SK-N-SH treated with all-trans-retinoic acid at 6 μM for 48 hours (cell line): ENCODE results near the gene STARD13.

Experiments used
- ATAC-seq: fragments of 200-7000 bp; cut with Tn5 transposase; 3 replicates; pipeline ENCODE4 v1.9.1; 2020; ENCODE audit warnings: mild to moderate bottlenecking, moderate library complexity
- ARNTL ChIP-seq: fragments of 450-650 bp; formaldehyde crosslinking; IDR thresholded peaks from 2 replicates; pipeline ENCODE4 v1.5.0; 2020; ENCODE audit warnings: low read depth, mild to moderate bottlenecking, moderate library complexity, borderline replicate concordance
- BACH2 ChIP-seq: fragments of 250-450 bp; sonication (Bioruptor Pico); IDR thresholded peaks from 2 replicates; pipeline ENCODE4 v1.9.0; 2021; ENCODE audit warnings: mild to moderate bottlenecking, borderline replicate concordance
- CSDC2 ChIP-seq: fragments of 250-450 bp; sonication (Bioruptor Pico); IDR thresholded peaks from 2 replicates; pipeline ENCODE4 v1.5.0; 2020; ENCODE audit warnings: mild to moderate bottlenecking, moderate library complexity
- ESRRG ChIP-seq: fragments of 250-450 bp; sonication (Bioruptor Pico); IDR thresholded peaks from 2 replicates; pipeline ENCODE4 v1.6.1; 2021; ENCODE audit warnings: mild to moderate bottlenecking
- GLIS3 ChIP-seq: fragments of 250-450 bp; sonication (Bioruptor Pico); IDR thresholded peaks from 2 replicates; pipeline ENCODE4 v1.5.0; 2020; ENCODE audit warnings: mild to moderate bottlenecking, moderate library complexity
- ISL1 ChIP-seq: fragments of 250-450 bp; sonication (Bioruptor Pico); IDR thresholded peaks from 2 replicates; pipeline ENCODE4 v2.1.2; 2022; ENCODE audit warnings: mild to moderate bottlenecking, moderate library complexity
- OSR1 ChIP-seq: fragments of 250-450 bp; sonication (Bioruptor Pico); IDR thresholded peaks from 2 replicates; pipeline ENCODE4 v1.8.0; 2022; ENCODE audit warnings: moderate library complexity, mild to moderate bottlenecking, inconsistent platforms
- PPARA ChIP-seq: fragments of 250-450 bp; sonication (Bioruptor Pico); IDR thresholded peaks from 2 replicates; pipeline ENCODE4 v1.5.0; 2020; ENCODE audit warnings: mild to moderate bottlenecking, borderline replicate concordance
- RARB ChIP-seq: fragments of 250-450 bp; sonication (Bioruptor Pico); IDR thresholded peaks from 2 replicates; pipeline ENCODE4 v1.8.0; 2021; ENCODE audit warnings: mild to moderate bottlenecking, moderate library complexity
- SNAI2 ChIP-seq: fragments of 250-450 bp; sonication (Bioruptor Pico); IDR thresholded peaks from 2 replicates; pipeline ENCODE4 v1.5.0; 2020; ENCODE audit warnings: mild to moderate bottlenecking, moderate library complexity
- TCF4 ChIP-seq: fragments of 250-450 bp; sonication (Bioruptor Pico); IDR thresholded peaks from 2 replicates; pipeline ENCODE4 v1.8.0; 2021; ENCODE audit warnings: mild to moderate bottlenecking, moderate library complexity, borderline replicate concordance
- TOX ChIP-seq: fragments of 250-450 bp; sonication (Bioruptor Pico); IDR thresholded peaks from 2 replicates; pipeline ENCODE4 v1.8.0; 2021; ENCODE audit warnings: mild to moderate bottlenecking, moderate library complexity, borderline replicate concordance
- ZC3H10 ChIP-seq: fragments of 250-450 bp; sonication (Bioruptor Pico); IDR thresholded peaks from 2 replicates; pipeline ENCODE4 v1.5.1; 2021; ENCODE audit warnings: mild to moderate bottlenecking, moderate library complexity
- ZFP3 ChIP-seq: fragments of 250-450 bp; sonication (Bioruptor Pico); IDR thresholded peaks from 2 replicates; pipeline ENCODE4 v1.5.0; 2020; ENCODE audit warnings: mild to moderate bottlenecking, moderate library complexity
- ZFP30 ChIP-seq: fragments of 450-650 bp; formaldehyde crosslinking; IDR thresholded peaks from 2 replicates; pipeline ENCODE4 v1.5.0; 2022; ENCODE audit warnings: mild to moderate bottlenecking, moderate library complexity
- ZNF565 ChIP-seq: fragments of 450-650 bp; formaldehyde crosslinking; conservative IDR thresholded peaks from 2 replicates; pipeline ENCODE4 v1.5.0; 2020; ENCODE audit warnings: low read depth, mild to moderate bottlenecking, moderate library complexity
- ZNF70 ChIP-seq: fragments of 450-650 bp; formaldehyde crosslinking; IDR thresholded peaks from 2 replicates; pipeline ENCODE4 v1.5.0; 2020; ENCODE audit warnings: mild to moderate bottlenecking, moderate library complexity
- ZNF8 ChIP-seq: fragments of 450-650 bp; formaldehyde crosslinking; IDR thresholded peaks from 2 replicates; pipeline ENCODE4 v1.5.0; 2020; ENCODE audit warnings: mild to moderate bottlenecking, moderate library complexity
- TF ChIP-seq, protein P1 (sequence below): fragments of 250-450 bp; sonication (Bioruptor Pico); IDR thresholded peaks from 2 replicates; pipeline ENCODE4 v1.5.1; 2021; ENCODE audit warnings: mild to moderate bottlenecking, moderate library complexity
- TF ChIP-seq, protein P2 (sequence below): fragments of 250-450 bp; sonication (Bioruptor Pico); IDR thresholded peaks from 2 replicates; pipeline ENCODE4 v1.5.1; 2020; ENCODE audit warnings: low read depth, mild to moderate bottlenecking, moderate library complexity
- TF ChIP-seq, protein P3 (sequence below): fragments of 250-450 bp; sonication (Bioruptor Pico); IDR thresholded peaks from 2 replicates; pipeline ENCODE4 v1.5.0; 2020; ENCODE audit warnings: mild to moderate bottlenecking, moderate library complexity
- TF ChIP-seq, protein P4 (sequence below): fragments of 250-450 bp; sonication (Bioruptor Pico); IDR thresholded peaks from 2 replicates; pipeline ENCODE4 v1.8.0; 2021; ENCODE audit warnings: low read depth, mild to moderate bottlenecking, moderate library complexity, borderline replicate concordance
- TF ChIP-seq, protein P5 (sequence below): fragments of 250-450 bp; sonication (Bioruptor Pico); IDR thresholded peaks from 2 replicates; pipeline ENCODE4 v1.8.0; 2020; ENCODE audit warnings: mild to moderate bottlenecking, moderate library complexity, borderline replicate concordance

Gene STARD13

DNA sequence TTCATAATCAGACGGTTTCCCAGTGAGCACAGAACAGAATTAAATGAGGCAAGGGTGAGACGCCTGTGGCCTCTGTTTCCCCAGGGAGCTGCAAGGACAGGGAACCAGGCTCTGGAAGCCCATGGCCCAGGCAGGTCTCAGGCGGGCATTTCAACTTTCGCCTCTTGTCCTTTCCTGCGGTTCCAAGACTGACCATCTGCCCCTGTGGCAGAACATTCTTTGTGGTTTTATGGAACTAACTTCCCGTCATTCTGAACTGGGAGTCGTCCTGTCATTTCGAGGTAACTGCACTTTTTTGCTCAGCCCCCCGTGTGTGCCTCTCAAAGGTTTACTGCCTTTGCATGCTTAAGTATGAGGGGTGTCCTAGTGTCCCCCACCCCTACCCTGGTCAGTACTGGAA is 198.5 kb downstream of the STARD13 start (continued):
- no peak for TF ChIP-seq SNAI2
- no peak for TF ChIP-seq BACH2 (CRISPR knock-in tag)
- no peak for TF ChIP-seq RARB (CRISPR knock-in tag)
- TF ChIP-seq ZNF8 (CRISPR knock-in tag) = no peak

DNA sequence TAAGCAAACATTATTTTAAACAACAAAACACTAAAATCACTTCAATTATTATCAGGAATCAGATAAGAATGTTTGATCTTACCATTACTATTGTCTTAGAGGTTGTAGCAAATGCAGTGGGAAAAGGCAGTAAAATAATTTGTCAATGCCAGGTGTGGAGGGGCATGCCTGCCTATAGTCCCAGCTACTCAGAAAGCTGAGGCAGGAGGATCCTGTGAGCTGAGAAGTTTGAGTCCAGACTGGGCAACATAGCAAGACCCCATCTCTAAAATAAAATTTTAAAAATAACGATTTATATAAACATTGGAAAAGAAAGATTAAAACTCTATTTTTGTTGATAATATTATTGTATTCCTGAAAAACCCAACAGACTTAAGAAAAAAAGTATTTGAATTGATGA is 202.5 kb downstream of the STARD13 start:
- TF ChIP-seq GLIS3 (no peak), ZNF70 (CRISPR knock-in tag) (no peak), RARB (CRISPR knock-in tag) (no peak), ZNF8 (CRISPR knock-in tag) (no peak), SNAI2 (no peak), ZFP3 (CRISPR knock-in tag) (no peak)
- TF ChIP-seq, all 23 proteins: peak for 0
- ATAC-seq = no peak

DNA sequence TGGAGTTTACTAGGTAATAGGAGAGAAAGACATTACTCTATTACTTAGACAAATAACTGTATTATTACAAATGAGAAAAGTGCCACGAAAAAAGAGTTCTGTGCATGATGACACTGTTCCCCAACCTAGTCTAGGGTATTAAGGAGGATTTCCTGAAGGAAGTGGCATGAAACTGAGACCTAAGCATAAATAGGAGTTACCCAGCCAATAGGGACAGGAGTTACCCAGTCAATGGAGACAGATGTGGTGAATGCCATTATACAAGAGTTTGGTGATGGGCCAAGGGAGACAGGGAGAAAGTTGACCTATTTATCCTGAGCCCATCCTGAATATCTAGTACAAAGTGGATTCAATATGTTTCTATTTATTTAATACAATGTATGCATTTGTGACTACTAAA is 203.9 kb downstream of the STARD13 start:
- no peak for ATAC-seq
- TF ChIP-seq ZNF565 (CRISPR knock-in tag) (no peak), ISL1 (CRISPR knock-in tag) (no peak), SNAI2 (no peak), BACH2 (CRISPR knock-in tag) (no peak), OSR1 (no peak), ZFP3 (CRISPR knock-in tag) (no peak), ZFP30 (CRISPR knock-in tag) (no peak), TOX (CRISPR knock-in tag) (no peak), ARNTL (no peak), TCF4 (CRISPR knock-in tag) (no peak), CSDC2 (CRISPR knock-in tag) (no peak), ZC3H10 (CRISPR knock-in tag) (no peak), ZNF70 (CRISPR knock-in tag) (no peak), PPARA (CRISPR knock-in tag) (no peak), RARB (CRISPR knock-in tag) (no peak), ZNF8 (CRISPR knock-in tag) (no peak)
- TF ChIP-seq, protein P1, sequence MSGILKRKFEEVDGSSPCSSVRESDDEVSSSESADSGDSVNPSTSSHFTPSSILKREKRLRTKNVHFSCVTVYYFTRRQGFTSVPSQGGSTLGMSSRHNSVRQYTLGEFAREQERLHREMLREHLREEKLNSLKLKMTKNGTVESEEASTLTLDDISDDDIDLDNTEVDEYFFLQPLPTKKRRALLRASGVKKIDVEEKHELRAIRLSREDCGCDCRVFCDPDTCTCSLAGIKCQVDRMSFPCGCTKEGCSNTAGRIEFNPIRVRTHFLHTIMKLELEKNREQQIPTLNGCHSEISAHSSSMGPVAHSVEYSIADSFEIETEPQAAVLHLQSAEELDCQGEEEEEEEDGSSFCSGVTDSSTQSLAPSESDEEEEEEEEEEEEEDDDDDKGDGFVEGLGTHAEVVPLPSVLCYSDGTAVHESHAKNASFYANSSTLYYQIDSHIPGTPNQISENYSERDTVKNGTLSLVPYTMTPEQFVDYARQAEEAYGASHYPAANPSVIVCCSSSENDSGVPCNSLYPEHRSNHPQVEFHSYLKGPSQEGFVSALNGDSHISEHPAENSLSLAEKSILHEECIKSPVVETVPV (CRISPR knock-in tag) = no peak
- TF ChIP-seq, protein P2, sequence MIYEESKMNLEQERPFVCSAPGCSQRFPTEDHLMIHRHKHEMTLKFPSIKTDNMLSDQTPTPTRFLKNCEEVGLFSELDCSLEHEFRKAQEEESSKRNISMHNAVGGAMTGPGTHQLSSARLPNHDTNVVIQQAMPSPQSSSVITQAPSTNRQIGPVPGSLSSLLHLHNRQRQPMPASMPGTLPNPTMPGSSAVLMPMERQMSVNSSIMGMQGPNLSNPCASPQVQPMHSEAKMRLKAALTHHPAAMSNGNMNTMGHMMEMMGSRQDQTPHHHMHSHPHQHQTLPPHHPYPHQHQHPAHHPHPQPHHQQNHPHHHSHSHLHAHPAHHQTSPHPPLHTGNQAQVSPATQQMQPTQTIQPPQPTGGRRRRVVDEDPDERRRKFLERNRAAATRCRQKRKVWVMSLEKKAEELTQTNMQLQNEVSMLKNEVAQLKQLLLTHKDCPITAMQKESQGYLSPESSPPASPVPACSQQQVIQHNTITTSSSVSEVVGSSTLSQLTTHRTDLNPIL = no peak
- TF ChIP-seq, protein P3, sequence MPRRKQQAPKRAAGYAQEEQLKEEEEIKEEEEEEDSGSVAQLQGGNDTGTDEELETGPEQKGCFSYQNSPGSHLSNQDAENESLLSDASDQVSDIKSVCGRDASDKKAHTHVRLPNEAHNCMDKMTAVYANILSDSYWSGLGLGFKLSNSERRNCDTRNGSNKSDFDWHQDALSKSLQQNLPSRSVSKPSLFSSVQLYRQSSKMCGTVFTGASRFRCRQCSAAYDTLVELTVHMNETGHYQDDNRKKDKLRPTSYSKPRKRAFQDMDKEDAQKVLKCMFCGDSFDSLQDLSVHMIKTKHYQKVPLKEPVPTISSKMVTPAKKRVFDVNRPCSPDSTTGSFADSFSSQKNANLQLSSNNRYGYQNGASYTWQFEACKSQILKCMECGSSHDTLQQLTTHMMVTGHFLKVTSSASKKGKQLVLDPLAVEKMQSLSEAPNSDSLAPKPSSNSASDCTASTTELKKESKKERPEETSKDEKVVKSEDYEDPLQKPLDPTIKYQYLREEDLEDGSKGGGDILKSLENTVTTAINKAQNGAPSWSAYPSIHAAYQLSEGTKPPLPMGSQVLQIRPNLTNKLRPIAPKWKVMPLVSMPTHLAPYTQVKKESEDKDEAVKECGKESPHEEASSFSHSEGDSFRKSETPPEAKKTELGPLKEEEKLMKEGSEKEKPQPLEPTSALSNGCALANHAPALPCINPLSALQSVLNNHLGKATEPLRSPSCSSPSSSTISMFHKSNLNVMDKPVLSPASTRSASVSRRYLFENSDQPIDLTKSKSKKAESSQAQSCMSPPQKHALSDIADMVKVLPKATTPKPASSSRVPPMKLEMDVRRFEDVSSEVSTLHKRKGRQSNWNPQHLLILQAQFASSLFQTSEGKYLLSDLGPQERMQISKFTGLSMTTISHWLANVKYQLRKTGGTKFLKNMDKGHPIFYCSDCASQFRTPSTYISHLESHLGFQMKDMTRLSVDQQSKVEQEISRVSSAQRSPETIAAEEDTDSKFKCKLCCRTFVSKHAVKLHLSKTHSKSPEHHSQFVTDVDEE (CRISPR knock-in tag) = no peak
- TF ChIP-seq, protein P4, sequence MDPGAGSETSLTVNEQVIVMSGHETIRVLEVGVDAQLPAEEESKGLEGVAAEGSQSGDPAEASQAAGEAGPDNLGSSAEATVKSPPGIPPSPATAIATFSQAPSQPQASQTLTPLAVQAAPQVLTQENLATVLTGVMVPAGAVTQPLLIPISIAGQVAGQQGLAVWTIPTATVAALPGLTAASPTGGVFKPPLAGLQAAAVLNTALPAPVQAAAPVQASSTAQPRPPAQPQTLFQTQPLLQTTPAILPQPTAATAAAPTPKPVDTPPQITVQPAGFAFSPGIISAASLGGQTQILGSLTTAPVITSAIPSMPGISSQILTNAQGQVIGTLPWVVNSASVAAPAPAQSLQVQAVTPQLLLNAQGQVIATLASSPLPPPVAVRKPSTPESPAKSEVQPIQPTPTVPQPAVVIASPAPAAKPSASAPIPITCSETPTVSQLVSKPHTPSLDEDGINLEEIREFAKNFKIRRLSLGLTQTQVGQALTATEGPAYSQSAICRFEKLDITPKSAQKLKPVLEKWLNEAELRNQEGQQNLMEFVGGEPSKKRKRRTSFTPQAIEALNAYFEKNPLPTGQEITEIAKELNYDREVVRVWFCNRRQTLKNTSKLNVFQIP (CRISPR knock-in tag) = no peak

DNA sequence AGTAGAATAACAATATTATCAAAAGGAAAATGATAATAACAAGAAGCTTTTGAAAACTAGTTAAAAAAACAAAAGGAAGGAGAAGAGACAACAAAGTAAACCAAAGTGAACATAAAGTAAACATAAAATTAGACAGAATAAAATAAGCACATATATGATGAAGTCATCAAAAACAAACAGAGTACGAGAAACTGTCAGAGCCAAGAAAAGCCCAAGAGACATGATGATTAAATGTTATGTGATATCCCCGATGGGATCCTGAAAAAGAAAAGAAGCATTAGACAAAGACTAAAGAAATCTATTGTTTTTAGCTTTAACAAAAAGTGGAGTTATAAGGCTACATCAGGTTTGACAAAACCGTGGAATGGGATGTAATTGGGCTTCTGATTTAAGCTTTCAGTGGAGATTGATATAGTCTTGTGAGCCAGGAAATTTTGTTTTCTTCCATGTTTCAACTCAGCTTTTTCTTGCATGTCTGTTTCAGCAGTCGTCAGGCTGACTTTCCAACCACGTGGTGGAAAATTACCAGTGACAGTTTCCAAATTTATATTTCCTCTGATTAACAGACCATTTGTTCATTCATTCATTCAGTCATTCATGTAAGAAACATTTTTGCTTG is 204.5 kb downstream of the STARD13 start:
- TF ChIP-seq ESRRG = no peak
- TF ChIP-seq, protein P5, sequence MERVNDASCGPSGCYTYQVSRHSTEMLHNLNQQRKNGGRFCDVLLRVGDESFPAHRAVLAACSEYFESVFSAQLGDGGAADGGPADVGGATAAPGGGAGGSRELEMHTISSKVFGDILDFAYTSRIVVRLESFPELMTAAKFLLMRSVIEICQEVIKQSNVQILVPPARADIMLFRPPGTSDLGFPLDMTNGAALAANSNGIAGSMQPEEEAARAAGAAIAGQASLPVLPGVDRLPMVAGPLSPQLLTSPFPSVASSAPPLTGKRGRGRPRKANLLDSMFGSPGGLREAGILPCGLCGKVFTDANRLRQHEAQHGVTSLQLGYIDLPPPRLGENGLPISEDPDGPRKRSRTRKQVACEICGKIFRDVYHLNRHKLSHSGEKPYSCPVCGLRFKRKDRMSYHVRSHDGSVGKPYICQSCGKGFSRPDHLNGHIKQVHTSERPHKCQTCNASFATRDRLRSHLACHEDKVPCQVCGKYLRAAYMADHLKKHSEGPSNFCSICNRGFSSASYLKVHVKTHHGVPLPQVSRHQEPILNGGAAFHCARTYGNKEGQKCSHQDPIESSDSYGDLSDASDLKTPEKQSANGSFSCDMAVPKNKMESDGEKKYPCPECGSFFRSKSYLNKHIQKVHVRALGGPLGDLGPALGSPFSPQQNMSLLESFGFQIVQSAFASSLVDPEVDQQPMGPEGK (CRISPR knock-in tag) = no peak
- TF ChIP-seq, protein P2 = no peak
- no peak for TF ChIP-seq OSR1
- TF ChIP-seq ZFP3 (CRISPR knock-in tag) = no peak
- no peak for ATAC-seq
